Type B pancreatic cell (in vitro differentiated cells): Measurements from ENCODE around the gene SIK2. TPM values are rescaled to one million over a fixed set of nuclear protein-coding genes. Genes with fewer than 3 reads are reported as not detected.
A peak's percentile ranks its signal among the peaks of the same experiment; 100 is the strongest.

Experiments used
- DNase-seq: peaks from one replicate; pipeline ENCODE4 v3.0.0; 2021; ENCODE audit warnings: mixed read lengths; ENCODE audit not compliant: unreplicated experiment; ENCODE audit errors: extremely low spot score
- H3K27ac Mint-ChIP-seq: 2 replicates; pipeline ENCODE4 v1.8.0; 2021; ENCODE audit warnings: mild to moderate bottlenecking, mixed read lengths
- H3K27me3 Mint-ChIP-seq: 2 replicates; pipeline ENCODE4 v1.8.0; 2021; ENCODE audit warnings: mixed read lengths
- H3K36me3 Mint-ChIP-seq: 2 replicates; pipeline ENCODE4 v1.8.0; 2021; ENCODE audit warnings: mixed read lengths
- H3K4me1 Mint-ChIP-seq: one replicate; pipeline ENCODE4 v1.8.0; 2021; ENCODE audit warnings: mixed read lengths; ENCODE audit not compliant: unreplicated experiment
- H3K4me3 Mint-ChIP-seq: 2 replicates; pipeline ENCODE4 v1.8.0; 2021; ENCODE audit warnings: mild to moderate bottlenecking, mixed read lengths
- H3K9me3 Mint-ChIP-seq: 2 replicates; pipeline ENCODE4 v1.8.0; 2021; ENCODE audit warnings: mixed read lengths
- total RNA-seq: library from RNA; stranded (reverse); gene quantifications from 2 replicates; pipeline ENCODE4 v1.2.1, GENCODE V29; 2021; ENCODE audit warnings: low replicate concordance
- TF ChIP-seq, protein P1 (sequence below): fragments of 200-600 bp; sonication (generic); conservative IDR thresholded peaks from 2 replicates; pipeline ENCODE4 v1.5.0; 2021; ENCODE audit warnings: antibody characterized with exemption, mild to moderate bottlenecking

Gene SIK2
- total RNA-seq, 1 donor from 2014 or later: 28.0 TPM

DNA sequence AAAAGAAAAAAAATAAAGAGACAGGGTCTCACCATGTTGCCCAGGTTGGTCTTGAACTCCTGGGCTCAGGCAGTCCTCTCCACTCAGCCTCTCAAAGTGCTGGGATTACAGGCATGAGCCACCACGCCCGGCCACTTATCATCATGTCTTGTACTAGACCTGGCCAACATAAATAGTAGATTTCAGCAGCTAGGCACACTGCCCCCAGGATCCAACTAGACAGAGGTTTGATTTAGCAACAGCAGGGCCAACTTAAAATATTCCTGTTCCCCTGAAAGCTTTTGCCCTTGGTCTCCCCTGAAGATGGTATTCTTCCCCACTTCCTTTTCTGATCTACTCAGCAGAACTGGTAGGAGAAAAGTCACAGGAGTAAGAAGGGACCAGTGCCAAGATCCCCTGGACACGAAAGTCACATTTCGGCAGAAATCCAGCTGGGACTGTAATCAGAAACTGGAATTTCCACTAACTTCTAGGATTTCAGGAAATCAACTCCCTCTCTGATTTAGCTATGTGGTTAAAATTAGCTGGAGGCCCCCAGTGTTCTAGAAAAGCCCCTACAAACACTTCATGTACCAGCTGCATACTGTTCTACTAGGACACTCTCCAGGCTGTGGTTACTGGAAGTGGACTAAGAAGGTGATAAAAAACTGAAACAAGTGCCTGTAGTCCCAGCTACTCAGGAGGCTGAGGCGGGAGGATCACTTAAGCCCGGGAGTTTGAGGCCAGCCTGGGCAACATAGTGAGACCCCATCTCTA, 172.9 kb downstream of the SIK2 start:
- H3K4me3 Mint-ChIP-seq: no peak overlapping the region
- peaks cover 16% of the 10 kb centered on the region for H3K4me1 Mint-ChIP-seq
- TF ChIP-seq, protein P1, sequence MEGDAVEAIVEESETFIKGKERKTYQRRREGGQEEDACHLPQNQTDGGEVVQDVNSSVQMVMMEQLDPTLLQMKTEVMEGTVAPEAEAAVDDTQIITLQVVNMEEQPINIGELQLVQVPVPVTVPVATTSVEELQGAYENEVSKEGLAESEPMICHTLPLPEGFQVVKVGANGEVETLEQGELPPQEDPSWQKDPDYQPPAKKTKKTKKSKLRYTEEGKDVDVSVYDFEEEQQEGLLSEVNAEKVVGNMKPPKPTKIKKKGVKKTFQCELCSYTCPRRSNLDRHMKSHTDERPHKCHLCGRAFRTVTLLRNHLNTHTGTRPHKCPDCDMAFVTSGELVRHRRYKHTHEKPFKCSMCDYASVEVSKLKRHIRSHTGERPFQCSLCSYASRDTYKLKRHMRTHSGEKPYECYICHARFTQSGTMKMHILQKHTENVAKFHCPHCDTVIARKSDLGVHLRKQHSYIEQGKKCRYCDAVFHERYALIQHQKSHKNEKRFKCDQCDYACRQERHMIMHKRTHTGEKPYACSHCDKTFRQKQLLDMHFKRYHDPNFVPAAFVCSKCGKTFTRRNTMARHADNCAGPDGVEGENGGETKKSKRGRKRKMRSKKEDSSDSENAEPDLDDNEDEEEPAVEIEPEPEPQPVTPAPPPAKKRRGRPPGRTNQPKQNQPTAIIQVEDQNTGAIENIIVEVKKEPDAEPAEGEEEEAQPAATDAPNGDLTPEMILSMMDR: no peak
- no peaks in the 10 kb centered on the region for H3K27me3 Mint-ChIP-seq
- no peaks in the 10 kb centered on the region for H3K9me3 Mint-ChIP-seq
- no peak overlapping the region for H3K27ac Mint-ChIP-seq
- H3K36me3 Mint-ChIP-seq: no peaks in the 10 kb centered on the region
- no peak for DNase-seq

DNA sequence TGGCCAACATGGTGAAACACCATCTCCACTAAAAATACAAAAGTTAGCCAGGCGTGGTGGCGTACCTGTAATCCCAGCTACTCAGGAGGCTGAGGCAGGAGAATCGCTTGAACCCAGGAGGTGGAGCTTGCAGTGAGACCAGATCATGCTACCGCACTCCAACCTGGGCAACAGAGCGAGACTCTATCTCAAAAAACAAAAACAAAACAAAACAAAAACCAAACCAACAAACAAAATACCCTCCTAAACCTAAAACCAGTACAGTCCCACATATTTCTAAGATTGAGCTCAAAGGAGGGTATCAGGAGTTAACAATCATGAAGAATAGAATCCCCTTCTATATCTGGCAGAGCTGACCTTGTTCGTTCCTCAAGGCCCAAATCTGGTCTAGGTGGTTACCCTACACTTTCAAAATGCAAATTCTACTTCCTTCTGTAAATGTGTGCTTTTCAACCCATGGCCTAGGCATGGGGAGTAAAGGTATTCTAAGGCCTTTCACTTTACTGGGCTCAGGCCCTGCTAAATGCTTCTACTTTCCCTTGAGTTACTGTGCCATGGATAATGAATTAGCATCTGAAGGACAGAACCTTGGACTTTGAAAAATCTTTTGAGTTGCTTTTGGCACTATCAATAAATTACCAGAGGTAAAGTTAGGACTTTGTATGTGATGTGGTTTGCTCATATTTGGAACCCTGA, 174.3 kb downstream of the SIK2 start:
- Mint-ChIP-seq H3K36me3 (no peaks in the 10 kb centered on the region), H3K4me3 (no peak overlapping the region), H3K27ac (no peak overlapping the region), H3K9me3 (no peaks in the 10 kb centered on the region), H3K4me1 (peaks cover 13% of the 10 kb centered on the region), H3K27me3 (no peaks in the 10 kb centered on the region)
- TF ChIP-seq, protein P1: no peak
- DNase-seq: no peak

DNA sequence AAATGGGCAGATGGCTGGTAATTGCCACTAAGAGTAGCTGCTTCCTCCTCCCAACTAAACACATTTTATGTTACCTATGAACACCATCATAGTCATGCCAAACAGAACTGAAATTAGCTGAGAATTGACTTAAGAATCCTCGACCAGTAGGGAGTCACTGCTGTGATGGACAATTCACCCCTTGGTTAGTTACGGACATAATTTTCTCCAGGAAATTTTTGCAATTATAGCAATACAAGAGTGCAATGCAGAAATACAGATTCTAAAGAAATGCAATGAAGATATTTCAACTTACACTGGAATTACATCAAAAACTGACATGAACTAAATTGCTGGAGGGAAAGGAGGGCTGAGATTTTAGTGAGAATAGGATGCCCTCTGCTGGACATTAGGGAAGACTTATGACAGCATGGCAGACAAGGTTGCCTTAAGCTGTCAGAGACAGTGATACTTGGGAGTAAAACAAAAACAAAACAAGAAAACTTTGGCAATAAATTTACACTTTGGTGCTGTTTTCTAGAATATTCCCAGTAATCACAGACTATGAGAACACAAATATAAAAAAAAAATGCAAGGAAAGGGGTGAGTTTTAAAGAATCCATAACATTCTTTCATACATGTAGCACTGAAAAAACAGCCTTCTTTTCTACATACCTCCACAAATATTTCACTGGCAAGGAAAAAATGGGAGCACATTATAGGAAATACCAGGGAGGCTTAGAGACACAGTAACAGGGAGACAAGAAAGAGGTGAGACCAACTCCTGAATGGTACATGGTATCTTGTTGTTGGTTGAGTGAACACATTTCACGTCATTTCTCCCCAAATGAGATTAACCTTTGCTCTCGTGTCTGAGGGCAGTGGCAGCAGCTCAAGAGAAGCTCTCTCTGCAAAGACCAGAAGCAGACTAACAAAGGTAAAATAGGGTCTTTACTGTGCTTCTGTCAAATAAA, 175.1 kb downstream of the SIK2 start:
- no peak for DNase-seq
- H3K27me3 Mint-ChIP-seq: no peaks in the 10 kb centered on the region
- TF ChIP-seq, protein P1: peak; percentile 90
- peak overlapping the region; percentile 3 for H3K27ac Mint-ChIP-seq
- no peak overlapping the region for H3K4me3 Mint-ChIP-seq
- no peaks in the 10 kb centered on the region for H3K36me3 Mint-ChIP-seq
- peaks cover 13% of the 10 kb centered on the region for H3K4me1 Mint-ChIP-seq
- no peaks in the 10 kb centered on the region for H3K9me3 Mint-ChIP-seq

DNA sequence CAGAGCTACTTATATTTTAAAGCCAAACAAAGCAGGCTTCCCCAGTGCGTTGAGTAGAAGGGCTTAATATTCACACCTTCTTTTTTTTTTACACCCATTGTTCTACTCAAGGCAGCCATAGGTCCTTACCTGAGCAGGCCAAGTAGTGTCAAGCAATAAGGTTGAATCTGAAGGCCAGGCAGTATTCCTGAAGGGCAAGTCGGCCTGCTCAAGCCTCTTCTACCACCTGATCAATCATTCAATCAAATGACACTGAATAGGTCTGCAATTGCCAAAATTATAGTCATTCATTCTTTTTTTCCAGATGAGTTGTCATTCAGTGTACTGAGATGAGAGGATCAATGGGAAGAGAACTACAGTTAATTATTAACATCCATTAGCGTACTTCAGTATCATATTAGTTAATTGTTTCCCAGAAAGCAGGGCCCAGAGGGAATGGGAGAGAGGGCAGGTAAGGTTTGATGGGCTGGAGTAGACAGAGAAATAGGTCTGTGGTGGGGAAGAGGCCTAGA, 175.9 kb downstream of the SIK2 start:
- H3K9me3 Mint-ChIP-seq: no peaks in the 10 kb centered on the region
- peak overlapping the region; percentile 75 for H3K27ac Mint-ChIP-seq
- TF ChIP-seq, protein P1: no peak
- peaks cover 13% of the 10 kb centered on the region for H3K4me1 Mint-ChIP-seq
- no peak for DNase-seq
- peak overlapping the region; percentile 41 for H3K4me3 Mint-ChIP-seq
- no peaks in the 10 kb centered on the region for H3K36me3 Mint-ChIP-seq
- H3K27me3 Mint-ChIP-seq: no peaks in the 10 kb centered on the region

DNA sequence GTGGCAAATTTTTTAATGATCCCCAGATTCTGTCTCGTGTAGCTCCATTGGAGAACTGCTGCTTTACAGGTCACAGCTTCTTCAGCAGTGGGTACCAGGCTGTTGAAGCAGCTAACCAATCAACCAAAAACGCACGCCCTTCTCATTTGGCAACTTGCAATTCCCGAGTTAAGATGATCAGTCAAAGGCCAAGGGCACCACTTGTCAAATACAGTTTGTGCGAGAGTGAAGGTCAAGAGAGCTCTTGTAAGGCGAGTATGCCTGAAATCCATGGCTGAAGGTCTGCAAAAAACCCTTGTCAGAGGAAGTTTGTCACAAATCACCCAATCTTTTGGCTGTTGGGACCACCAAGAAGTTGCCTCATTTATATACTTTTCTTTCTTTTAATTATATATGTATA, 176.9 kb downstream of the SIK2 start:
- Mint-ChIP-seq H3K4me3 (no peak overlapping the region), H3K9me3 (no peaks in the 10 kb centered on the region), H3K36me3 (peaks cover 3% of the 10 kb centered on the region), H3K27ac (no peak overlapping the region), H3K4me1 (peaks cover 13% of the 10 kb centered on the region), H3K27me3 (no peaks in the 10 kb centered on the region)
- TF ChIP-seq, protein P1: no peak
- no peak for DNase-seq
